SK-N-SH treated with all-trans-retinoic acid at 6 μM for 48 hours (cell line): Measurements from ENCODE around the gene SIL1.

Experiments used
- ATAC-seq: fragments of 200-7000 bp; cut with Tn5 transposase; 3 replicates; pipeline ENCODE4 v1.9.1; 2020; ENCODE audit warnings: mild to moderate bottlenecking, moderate library complexity
- BACH2 ChIP-seq: fragments of 250-450 bp; sonication (Bioruptor Pico); IDR thresholded peaks from 2 replicates; pipeline ENCODE4 v1.9.0; 2021; ENCODE audit warnings: mild to moderate bottlenecking, borderline replicate concordance
- ESRRG ChIP-seq: fragments of 250-450 bp; sonication (Bioruptor Pico); IDR thresholded peaks from 2 replicates; pipeline ENCODE4 v1.6.1; 2021; ENCODE audit warnings: mild to moderate bottlenecking
- GLIS3 ChIP-seq: fragments of 250-450 bp; sonication (Bioruptor Pico); IDR thresholded peaks from 2 replicates; pipeline ENCODE4 v1.5.0; 2020; ENCODE audit warnings: mild to moderate bottlenecking, moderate library complexity
- ISL1 ChIP-seq: fragments of 250-450 bp; sonication (Bioruptor Pico); IDR thresholded peaks from 2 replicates; pipeline ENCODE4 v2.1.2; 2022; ENCODE audit warnings: mild to moderate bottlenecking, moderate library complexity
- PPARA ChIP-seq: fragments of 250-450 bp; sonication (Bioruptor Pico); IDR thresholded peaks from 2 replicates; pipeline ENCODE4 v1.5.0; 2020; ENCODE audit warnings: mild to moderate bottlenecking, borderline replicate concordance
- RARB ChIP-seq: fragments of 250-450 bp; sonication (Bioruptor Pico); IDR thresholded peaks from 2 replicates; pipeline ENCODE4 v1.8.0; 2021; ENCODE audit warnings: mild to moderate bottlenecking, moderate library complexity
- SNAI2 ChIP-seq: fragments of 250-450 bp; sonication (Bioruptor Pico); IDR thresholded peaks from 2 replicates; pipeline ENCODE4 v1.5.0; 2020; ENCODE audit warnings: mild to moderate bottlenecking, moderate library complexity
- TCF4 ChIP-seq: fragments of 250-450 bp; sonication (Bioruptor Pico); IDR thresholded peaks from 2 replicates; pipeline ENCODE4 v1.8.0; 2021; ENCODE audit warnings: mild to moderate bottlenecking, moderate library complexity, borderline replicate concordance
- ZC3H10 ChIP-seq: fragments of 250-450 bp; sonication (Bioruptor Pico); IDR thresholded peaks from 2 replicates; pipeline ENCODE4 v1.5.1; 2021; ENCODE audit warnings: mild to moderate bottlenecking, moderate library complexity
- ZFP30 ChIP-seq: fragments of 450-650 bp; formaldehyde crosslinking; IDR thresholded peaks from 2 replicates; pipeline ENCODE4 v1.5.0; 2022; ENCODE audit warnings: mild to moderate bottlenecking, moderate library complexity
- ZNF565 ChIP-seq: fragments of 450-650 bp; formaldehyde crosslinking; conservative IDR thresholded peaks from 2 replicates; pipeline ENCODE4 v1.5.0; 2020; ENCODE audit warnings: low read depth, mild to moderate bottlenecking, moderate library complexity
- ZNF8 ChIP-seq: fragments of 450-650 bp; formaldehyde crosslinking; IDR thresholded peaks from 2 replicates; pipeline ENCODE4 v1.5.0; 2020; ENCODE audit warnings: mild to moderate bottlenecking, moderate library complexity
- TF ChIP-seq, protein P1 (sequence below): fragments of 250-450 bp; sonication (Bioruptor Pico); IDR thresholded peaks from 2 replicates; pipeline ENCODE4 v1.8.0; 2020; ENCODE audit warnings: mild to moderate bottlenecking, moderate library complexity, borderline replicate concordance
- TF ChIP-seq, protein P2 (sequence below): fragments of 250-450 bp; sonication (Bioruptor Pico); IDR thresholded peaks from 2 replicates; pipeline ENCODE4 v1.5.1; 2020; ENCODE audit warnings: low read depth, mild to moderate bottlenecking, moderate library complexity
- TF ChIP-seq, protein P3 (sequence below): fragments of 250-450 bp; sonication (Bioruptor Pico); IDR thresholded peaks from 2 replicates; pipeline ENCODE4 v1.5.0; 2020; ENCODE audit warnings: mild to moderate bottlenecking, moderate library complexity
- TF ChIP-seq, protein P4 (sequence below): fragments of 250-450 bp; sonication (Bioruptor Pico); IDR thresholded peaks from 2 replicates; pipeline ENCODE4 v1.8.0; 2021; ENCODE audit warnings: low read depth, mild to moderate bottlenecking, moderate library complexity, borderline replicate concordance
- TF ChIP-seq, protein P5 (sequence below): fragments of 250-450 bp; sonication (Bioruptor Pico); IDR thresholded peaks from 2 replicates; pipeline ENCODE4 v1.5.1; 2021; ENCODE audit warnings: mild to moderate bottlenecking, moderate library complexity

Gene SIL1

DNA sequence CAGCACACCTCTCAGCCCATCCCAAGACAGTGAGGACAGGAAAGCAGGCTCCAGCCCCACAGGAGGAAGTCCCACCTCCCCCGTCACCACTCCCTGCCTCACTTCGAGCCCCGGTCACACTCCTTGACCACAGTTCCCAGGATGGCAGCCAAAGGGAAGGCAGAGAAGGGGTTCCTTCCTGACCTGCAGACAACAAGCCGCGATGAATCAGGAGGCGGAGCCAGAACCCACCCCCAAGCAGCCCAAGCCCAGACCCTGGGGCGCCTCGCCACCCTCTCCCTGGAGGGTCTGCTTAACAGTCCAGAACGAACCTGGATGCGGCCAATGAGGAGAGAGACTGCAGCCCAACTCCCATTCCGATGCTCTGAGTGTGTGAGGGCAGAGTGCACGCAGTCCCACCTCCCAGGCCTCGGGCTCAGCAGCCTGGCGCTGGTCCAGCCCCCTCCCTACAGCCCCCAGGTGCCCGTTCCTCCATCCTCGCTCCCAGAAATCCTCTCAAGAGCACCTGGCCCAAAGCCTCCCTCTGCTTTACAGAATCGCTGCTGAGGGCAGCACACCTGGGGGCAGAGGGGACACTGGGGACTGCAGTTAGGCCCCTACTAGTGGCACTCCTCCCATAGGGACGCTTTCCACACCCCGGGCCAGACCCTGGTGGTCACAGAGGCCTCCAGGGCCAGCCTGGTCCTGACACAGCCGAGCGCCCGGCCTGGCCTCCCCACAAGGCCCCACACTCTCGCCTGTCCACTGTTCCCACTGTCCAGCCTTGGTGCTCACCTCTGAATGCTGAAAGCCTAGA is 253.4 kb downstream of the SIL1 start:
- no peak for ATAC-seq
- TF ChIP-seq GLIS3 (CRISPR knock-in tag): no peak
- TF ChIP-seq, protein P1, sequence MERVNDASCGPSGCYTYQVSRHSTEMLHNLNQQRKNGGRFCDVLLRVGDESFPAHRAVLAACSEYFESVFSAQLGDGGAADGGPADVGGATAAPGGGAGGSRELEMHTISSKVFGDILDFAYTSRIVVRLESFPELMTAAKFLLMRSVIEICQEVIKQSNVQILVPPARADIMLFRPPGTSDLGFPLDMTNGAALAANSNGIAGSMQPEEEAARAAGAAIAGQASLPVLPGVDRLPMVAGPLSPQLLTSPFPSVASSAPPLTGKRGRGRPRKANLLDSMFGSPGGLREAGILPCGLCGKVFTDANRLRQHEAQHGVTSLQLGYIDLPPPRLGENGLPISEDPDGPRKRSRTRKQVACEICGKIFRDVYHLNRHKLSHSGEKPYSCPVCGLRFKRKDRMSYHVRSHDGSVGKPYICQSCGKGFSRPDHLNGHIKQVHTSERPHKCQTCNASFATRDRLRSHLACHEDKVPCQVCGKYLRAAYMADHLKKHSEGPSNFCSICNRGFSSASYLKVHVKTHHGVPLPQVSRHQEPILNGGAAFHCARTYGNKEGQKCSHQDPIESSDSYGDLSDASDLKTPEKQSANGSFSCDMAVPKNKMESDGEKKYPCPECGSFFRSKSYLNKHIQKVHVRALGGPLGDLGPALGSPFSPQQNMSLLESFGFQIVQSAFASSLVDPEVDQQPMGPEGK: no peak
- TF ChIP-seq ZFP30 (CRISPR knock-in tag): no peak
- TF ChIP-seq, protein P2, sequence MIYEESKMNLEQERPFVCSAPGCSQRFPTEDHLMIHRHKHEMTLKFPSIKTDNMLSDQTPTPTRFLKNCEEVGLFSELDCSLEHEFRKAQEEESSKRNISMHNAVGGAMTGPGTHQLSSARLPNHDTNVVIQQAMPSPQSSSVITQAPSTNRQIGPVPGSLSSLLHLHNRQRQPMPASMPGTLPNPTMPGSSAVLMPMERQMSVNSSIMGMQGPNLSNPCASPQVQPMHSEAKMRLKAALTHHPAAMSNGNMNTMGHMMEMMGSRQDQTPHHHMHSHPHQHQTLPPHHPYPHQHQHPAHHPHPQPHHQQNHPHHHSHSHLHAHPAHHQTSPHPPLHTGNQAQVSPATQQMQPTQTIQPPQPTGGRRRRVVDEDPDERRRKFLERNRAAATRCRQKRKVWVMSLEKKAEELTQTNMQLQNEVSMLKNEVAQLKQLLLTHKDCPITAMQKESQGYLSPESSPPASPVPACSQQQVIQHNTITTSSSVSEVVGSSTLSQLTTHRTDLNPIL (CRISPR knock-in tag): no peak
- TF ChIP-seq TCF4 (CRISPR knock-in tag): no peak
- no peak for TF ChIP-seq ZNF565 (CRISPR knock-in tag)
- TF ChIP-seq BACH2: no peak
- TF ChIP-seq RARB (CRISPR knock-in tag): no peak

DNA sequence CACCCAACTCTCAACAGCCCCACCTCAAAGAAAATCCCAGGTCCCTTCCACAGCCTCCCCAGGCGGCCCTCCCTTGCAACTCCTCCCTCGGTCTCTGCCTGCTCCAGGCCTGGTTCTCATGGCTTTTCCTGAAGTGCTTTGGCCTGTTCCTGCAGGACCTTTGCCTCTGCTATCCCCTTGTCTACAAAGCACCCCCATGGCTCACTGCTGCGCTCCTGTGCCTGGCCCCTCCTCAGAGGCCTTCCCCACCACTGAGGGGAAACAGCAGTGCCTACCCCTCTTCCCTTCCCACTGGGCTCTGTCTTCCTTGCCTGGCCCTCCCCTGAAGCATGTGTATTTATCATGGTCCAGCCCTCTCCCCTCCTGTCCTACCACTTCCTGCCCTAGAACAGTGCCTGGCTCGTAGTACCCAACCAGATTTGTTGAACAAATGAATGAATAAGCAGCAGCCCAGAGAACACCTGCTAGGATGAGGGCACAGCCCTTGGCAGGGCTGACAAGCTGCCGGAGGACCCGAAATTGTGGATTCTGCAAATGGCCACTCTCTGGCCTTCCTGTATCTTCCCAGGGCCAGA is 254.5 kb downstream of the SIL1 start:
- no peak for ATAC-seq
- TF ChIP-seq, protein P3, sequence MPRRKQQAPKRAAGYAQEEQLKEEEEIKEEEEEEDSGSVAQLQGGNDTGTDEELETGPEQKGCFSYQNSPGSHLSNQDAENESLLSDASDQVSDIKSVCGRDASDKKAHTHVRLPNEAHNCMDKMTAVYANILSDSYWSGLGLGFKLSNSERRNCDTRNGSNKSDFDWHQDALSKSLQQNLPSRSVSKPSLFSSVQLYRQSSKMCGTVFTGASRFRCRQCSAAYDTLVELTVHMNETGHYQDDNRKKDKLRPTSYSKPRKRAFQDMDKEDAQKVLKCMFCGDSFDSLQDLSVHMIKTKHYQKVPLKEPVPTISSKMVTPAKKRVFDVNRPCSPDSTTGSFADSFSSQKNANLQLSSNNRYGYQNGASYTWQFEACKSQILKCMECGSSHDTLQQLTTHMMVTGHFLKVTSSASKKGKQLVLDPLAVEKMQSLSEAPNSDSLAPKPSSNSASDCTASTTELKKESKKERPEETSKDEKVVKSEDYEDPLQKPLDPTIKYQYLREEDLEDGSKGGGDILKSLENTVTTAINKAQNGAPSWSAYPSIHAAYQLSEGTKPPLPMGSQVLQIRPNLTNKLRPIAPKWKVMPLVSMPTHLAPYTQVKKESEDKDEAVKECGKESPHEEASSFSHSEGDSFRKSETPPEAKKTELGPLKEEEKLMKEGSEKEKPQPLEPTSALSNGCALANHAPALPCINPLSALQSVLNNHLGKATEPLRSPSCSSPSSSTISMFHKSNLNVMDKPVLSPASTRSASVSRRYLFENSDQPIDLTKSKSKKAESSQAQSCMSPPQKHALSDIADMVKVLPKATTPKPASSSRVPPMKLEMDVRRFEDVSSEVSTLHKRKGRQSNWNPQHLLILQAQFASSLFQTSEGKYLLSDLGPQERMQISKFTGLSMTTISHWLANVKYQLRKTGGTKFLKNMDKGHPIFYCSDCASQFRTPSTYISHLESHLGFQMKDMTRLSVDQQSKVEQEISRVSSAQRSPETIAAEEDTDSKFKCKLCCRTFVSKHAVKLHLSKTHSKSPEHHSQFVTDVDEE (CRISPR knock-in tag): no peak
- TF ChIP-seq ZNF565 (CRISPR knock-in tag): no peak
- TF ChIP-seq PPARA (CRISPR knock-in tag): no peak
- TF ChIP-seq, protein P4, sequence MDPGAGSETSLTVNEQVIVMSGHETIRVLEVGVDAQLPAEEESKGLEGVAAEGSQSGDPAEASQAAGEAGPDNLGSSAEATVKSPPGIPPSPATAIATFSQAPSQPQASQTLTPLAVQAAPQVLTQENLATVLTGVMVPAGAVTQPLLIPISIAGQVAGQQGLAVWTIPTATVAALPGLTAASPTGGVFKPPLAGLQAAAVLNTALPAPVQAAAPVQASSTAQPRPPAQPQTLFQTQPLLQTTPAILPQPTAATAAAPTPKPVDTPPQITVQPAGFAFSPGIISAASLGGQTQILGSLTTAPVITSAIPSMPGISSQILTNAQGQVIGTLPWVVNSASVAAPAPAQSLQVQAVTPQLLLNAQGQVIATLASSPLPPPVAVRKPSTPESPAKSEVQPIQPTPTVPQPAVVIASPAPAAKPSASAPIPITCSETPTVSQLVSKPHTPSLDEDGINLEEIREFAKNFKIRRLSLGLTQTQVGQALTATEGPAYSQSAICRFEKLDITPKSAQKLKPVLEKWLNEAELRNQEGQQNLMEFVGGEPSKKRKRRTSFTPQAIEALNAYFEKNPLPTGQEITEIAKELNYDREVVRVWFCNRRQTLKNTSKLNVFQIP (CRISPR knock-in tag): no peak
- TF ChIP-seq RARB (CRISPR knock-in tag): no peak
- TF ChIP-seq ISL1 (CRISPR knock-in tag): no peak
- no peak for TF ChIP-seq ZFP30 (CRISPR knock-in tag)
- TF ChIP-seq ESRRG: no peak
- no peak for TF ChIP-seq ZNF8 (CRISPR knock-in tag)
- TF ChIP-seq SNAI2 (CRISPR knock-in tag): no peak
- no peak for TF ChIP-seq TCF4 (CRISPR knock-in tag)
- no peak for TF ChIP-seq BACH2
- TF ChIP-seq, protein P1: no peak
- TF ChIP-seq GLIS3 (CRISPR knock-in tag): no peak
- no peak for TF ChIP-seq ZC3H10 (CRISPR knock-in tag)
- TF ChIP-seq, protein P5, sequence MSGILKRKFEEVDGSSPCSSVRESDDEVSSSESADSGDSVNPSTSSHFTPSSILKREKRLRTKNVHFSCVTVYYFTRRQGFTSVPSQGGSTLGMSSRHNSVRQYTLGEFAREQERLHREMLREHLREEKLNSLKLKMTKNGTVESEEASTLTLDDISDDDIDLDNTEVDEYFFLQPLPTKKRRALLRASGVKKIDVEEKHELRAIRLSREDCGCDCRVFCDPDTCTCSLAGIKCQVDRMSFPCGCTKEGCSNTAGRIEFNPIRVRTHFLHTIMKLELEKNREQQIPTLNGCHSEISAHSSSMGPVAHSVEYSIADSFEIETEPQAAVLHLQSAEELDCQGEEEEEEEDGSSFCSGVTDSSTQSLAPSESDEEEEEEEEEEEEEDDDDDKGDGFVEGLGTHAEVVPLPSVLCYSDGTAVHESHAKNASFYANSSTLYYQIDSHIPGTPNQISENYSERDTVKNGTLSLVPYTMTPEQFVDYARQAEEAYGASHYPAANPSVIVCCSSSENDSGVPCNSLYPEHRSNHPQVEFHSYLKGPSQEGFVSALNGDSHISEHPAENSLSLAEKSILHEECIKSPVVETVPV: no peak
- TF ChIP-seq, protein P2 (CRISPR knock-in tag): no peak
- TF ChIP-seq, all 23 proteins: peak for 0
